Hepatocyte (in vitro differentiated cells): ENCODE data around the gene TAS1R2. TPM values are rescaled to one million over a fixed set of nuclear protein-coding genes. Genes with fewer than 3 reads are reported as not detected.

Experiments
- DNase-seq: peaks from one replicate; pipeline ENCODE4 v3.0.0-alpha.2; 2016; ENCODE audit warnings: low spot score
- H2AFZ ChIP-seq: fragments of 200-600 bp; sonication (generic); 2 replicates; pipeline ENCODE4 v1.6.0; 2016; ENCODE audit warnings: antibody characterized with exemption, mild to moderate bottlenecking
- H3K27ac ChIP-seq: fragments of 200-600 bp; sonication (generic); 2 replicates; pipeline ENCODE4 v1.5.1; 2016; ENCODE audit warnings: mild to moderate bottlenecking
- H3K27me3 ChIP-seq: fragments of 200-600 bp; sonication (generic); 2 replicates; pipeline ENCODE4 v1.6.1; 2016
- H3K36me3 ChIP-seq: fragments of 200-600 bp; sonication (generic); replicated peaks from 2 replicates; pipeline ENCODE4 v1.5.1; 2016; ENCODE audit warnings: low read depth; ENCODE audit not compliant: insufficient read depth
- H3K4me1 ChIP-seq: fragments of 200-600 bp; sonication (generic); 2 replicates; pipeline ENCODE4 v1.5.1; 2016; ENCODE audit warnings: mild to moderate bottlenecking, moderate library complexity; ENCODE audit not compliant: insufficient read depth
- H3K4me2 ChIP-seq: fragments of 200-600 bp; sonication (generic); 2 replicates; pipeline ENCODE4 v1.6.0; 2016
- H3K4me3 ChIP-seq: fragments of 200-600 bp; sonication (generic); 2 replicates; pipeline ENCODE4 v1.5.1; 2016; ENCODE audit warnings: mild to moderate bottlenecking
- H3K79me2 ChIP-seq: fragments of 200-600 bp; sonication (generic); 2 replicates; pipeline ENCODE4 v1.6.0; 2017; ENCODE audit warnings: mild to moderate bottlenecking
- H3K9me2 ChIP-seq: fragments of 200-600 bp; sonication (generic); replicated peaks from 2 replicates; pipeline ENCODE4 v1.6.0; 2017; ENCODE audit warnings: mild to moderate bottlenecking; ENCODE audit not compliant: insufficient read depth
- H3K9me3 ChIP-seq: fragments of 200-600 bp; sonication (generic); 2 replicates; pipeline ENCODE4 v1.5.1; 2016; ENCODE audit warnings: low read depth, mild to moderate bottlenecking
- H4K20me1 ChIP-seq: fragments of 200-600 bp; sonication (generic); 2 replicates; pipeline ENCODE4 v1.6.0; 2016; ENCODE audit warnings: mild to moderate bottlenecking; ENCODE audit not compliant: insufficient read depth, poor library complexity, severe bottlenecking
- EZH2 ChIP-seq: fragments of 200-600 bp; sonication (generic); IDR thresholded peaks from 2 replicates; pipeline ENCODE4 v1.6.1; 2016; ENCODE audit warnings: antibody characterized with exemption, mild to moderate bottlenecking, borderline replicate concordance
- EZH2phosphoT487 ChIP-seq: fragments of 200-600 bp; sonication (generic); IDR thresholded peaks from one replicate; pipeline ENCODE4 v1.6.1; 2018; ENCODE audit warnings: antibody characterized with exemption, mild to moderate bottlenecking, low read depth, moderate library complexity; ENCODE audit not compliant: unreplicated experiment, severe bottlenecking
- WGBS: methylation state at CpG from one replicate; pipeline ENCODE4 v1.1.6; 2016; ENCODE audit warnings: low lambda C conversion rate; ENCODE audit errors: missing lambda C conversion rate; 5-methylcytosine and 5-hydroxymethylcytosine counted together
- polyA plus RNA-seq: library from polyadenylated mRNA; unstranded; fragments of >200 nt; fragmentation: Nextera tagmentation; extraction: Ambion mirVana; gene quantifications from 2 replicates; pipeline ENCODE4 v1.2.1, GENCODE V29; 2016
- total RNA-seq: library from RNA; depleted of rRNA; stranded (reverse); fragments of >200 nt; gene quantifications from 2 replicates; pipeline ENCODE4 v1.2.3, GENCODE V29; 2014
- TF ChIP-seq, protein P1 (sequence below): fragments of 200-600 bp; sonication (generic); IDR thresholded peaks from 2 replicates; pipeline ENCODE4 v1.5.1; 2016; ENCODE audit warnings: antibody characterized with exemption, mild to moderate bottlenecking; ENCODE audit not compliant: poor library complexity

TAS1R2 gene
- total and polyA plus RNA-seq, 2 experiments from 2014 or later = not detected

DNA sequence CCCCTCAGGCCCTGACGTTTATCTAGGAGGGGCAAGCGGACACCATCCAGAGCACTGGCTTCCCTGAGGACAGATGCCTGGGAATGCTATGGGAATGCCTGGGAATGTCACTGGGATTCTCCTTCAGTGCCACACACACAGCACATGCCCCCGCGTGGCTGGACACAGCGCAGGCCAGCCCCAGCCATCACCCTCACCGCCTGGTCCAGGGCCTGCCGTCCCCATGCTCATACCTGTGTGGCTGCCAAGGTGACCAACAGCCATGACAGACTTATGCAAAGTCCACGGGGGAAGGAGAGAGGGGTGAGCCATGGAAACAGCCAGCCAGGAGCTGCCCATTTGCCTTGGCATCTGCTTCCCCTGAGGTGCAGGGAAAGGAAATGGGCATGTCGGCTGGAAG, 5.7 kb upstream of the TAS1R2 start:
- 87% methylated on average over 8 of the region's 9 CpGs for WGBS
- no peak for TF ChIP-seq EZH2phosphoT487
- TF ChIP-seq, protein P1, sequence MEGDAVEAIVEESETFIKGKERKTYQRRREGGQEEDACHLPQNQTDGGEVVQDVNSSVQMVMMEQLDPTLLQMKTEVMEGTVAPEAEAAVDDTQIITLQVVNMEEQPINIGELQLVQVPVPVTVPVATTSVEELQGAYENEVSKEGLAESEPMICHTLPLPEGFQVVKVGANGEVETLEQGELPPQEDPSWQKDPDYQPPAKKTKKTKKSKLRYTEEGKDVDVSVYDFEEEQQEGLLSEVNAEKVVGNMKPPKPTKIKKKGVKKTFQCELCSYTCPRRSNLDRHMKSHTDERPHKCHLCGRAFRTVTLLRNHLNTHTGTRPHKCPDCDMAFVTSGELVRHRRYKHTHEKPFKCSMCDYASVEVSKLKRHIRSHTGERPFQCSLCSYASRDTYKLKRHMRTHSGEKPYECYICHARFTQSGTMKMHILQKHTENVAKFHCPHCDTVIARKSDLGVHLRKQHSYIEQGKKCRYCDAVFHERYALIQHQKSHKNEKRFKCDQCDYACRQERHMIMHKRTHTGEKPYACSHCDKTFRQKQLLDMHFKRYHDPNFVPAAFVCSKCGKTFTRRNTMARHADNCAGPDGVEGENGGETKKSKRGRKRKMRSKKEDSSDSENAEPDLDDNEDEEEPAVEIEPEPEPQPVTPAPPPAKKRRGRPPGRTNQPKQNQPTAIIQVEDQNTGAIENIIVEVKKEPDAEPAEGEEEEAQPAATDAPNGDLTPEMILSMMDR = no peak
- TF ChIP-seq EZH2 = no peak
- Histone ChIP-seq H3K4me1 (no peaks in the 10 kb centered on the region), H3K4me3 (no peak overlapping the region), H4K20me1 (no peaks in the 10 kb centered on the region), H3K9me2 (no peaks in the 10 kb centered on the region), H3K79me2 (no peaks in the 10 kb centered on the region), H3K27ac (no peak overlapping the region), H3K9me3 (no peaks in the 10 kb centered on the region), H2AFZ (no peak overlapping the region), H3K4me2 (no peak overlapping the region), H3K36me3 (no peaks in the 10 kb centered on the region), H3K27me3 (no peaks in the 10 kb centered on the region)
- no peak for DNase-seq

DNA sequence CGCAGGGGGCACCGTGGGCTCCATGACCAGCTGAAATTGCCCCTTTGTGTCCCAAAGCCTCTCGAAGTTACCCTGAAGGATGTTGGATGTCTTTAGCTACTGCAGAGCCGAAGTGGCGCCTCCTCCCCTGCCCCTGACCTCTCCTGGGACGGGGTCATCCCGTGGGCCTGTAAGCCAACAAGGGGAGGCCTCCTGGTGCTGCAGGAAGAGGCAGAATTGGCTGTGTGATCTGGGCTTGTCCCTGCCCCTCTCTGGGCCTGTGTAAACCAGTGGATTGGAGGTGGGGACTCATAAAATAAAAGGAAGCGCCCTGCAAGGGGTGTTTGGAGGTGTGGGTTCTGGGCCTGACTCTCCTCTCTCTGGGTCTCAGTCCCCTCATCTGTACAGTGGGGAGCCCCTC, 2.1 kb upstream of the TAS1R2 start:
- Histone ChIP-seq H3K4me1 (no peaks in the 10 kb centered on the region), H3K9me3 (no peaks in the 10 kb centered on the region), H3K27ac (no peak overlapping the region), H3K27me3 (no peaks in the 10 kb centered on the region), H3K4me3 (no peak overlapping the region), H3K36me3 (no peaks in the 10 kb centered on the region), H2AFZ (no peak overlapping the region), H3K79me2 (no peaks in the 10 kb centered on the region), H4K20me1 (no peaks in the 10 kb centered on the region), H3K4me2 (no peak overlapping the region), H3K9me2 (no peaks in the 10 kb centered on the region)
- WGBS = 70% methylated on average over 8 of the region's 8 CpGs
- DNase-seq = no peak
- no peak for TF ChIP-seq EZH2
- TF ChIP-seq EZH2phosphoT487 = no peak
- TF ChIP-seq, protein P1 = no peak

DNA sequence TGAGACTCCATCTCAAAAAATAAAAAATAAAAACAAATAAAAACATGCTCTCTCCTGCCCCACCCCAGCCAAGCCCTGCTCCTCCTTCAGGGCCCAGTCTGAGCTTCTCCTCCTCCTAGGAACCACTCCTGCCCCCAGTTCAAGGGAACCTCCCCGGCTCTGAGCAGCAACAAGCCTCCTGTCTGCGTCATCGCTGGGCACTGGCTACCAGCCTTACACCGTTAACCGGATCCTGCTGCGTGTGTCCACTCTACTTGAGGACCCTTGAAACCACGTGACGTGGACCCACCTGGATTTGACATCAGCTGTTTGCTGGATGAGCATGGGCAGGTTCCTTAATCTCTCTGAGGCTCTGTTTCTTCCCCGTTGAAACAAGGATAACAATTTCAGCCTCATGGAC, 1.6 kb upstream of the TAS1R2 start:
- H2AFZ ChIP-seq = no peak overlapping the region
- H3K9me2 ChIP-seq = no peaks in the 10 kb centered on the region
- no peaks in the 10 kb centered on the region for H3K4me1 ChIP-seq
- H3K9me3 ChIP-seq = no peaks in the 10 kb centered on the region
- DNase-seq = no peak
- H3K27me3 ChIP-seq = no peaks in the 10 kb centered on the region
- TF ChIP-seq EZH2 (no peak), EZH2phosphoT487 (no peak)
- TF ChIP-seq, protein P1 = no peak
- H3K36me3 ChIP-seq = no peaks in the 10 kb centered on the region
- H3K79me2 ChIP-seq = no peaks in the 10 kb centered on the region
- H3K27ac ChIP-seq = no peak overlapping the region
- no peak overlapping the region for H3K4me2 ChIP-seq
- H4K20me1 ChIP-seq = no peaks in the 10 kb centered on the region
- H3K4me3 ChIP-seq = no peak overlapping the region
- WGBS = 74% methylated on average over 9 of the region's 9 CpGs

DNA sequence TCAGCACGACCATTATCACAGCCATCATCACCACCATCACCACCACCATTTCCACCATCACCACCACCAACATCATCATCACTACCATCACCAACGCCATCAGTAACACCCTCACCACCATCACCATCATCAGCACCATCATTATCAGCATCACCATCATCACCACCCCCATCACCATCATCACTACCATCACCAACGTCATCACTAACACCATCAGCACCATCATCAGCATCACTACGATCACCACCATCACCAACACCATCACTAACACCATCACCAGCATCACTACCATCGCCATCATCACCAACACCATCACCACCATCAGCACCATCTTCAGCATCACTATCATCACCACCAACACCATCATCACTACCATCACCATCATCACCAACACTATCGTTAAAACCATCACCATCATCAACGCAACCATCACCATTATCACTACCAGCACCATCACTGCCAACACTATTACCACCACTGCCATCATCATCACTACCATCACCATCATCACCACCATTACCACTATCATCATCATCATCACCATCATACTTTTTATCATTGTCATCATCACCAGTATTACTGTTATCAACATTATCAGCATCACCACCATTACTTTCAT, 1.3 kb downstream of the TAS1R2 start:
- Histone ChIP-seq H4K20me1 (no peaks in the 10 kb centered on the region), H3K27ac (no peak overlapping the region), H3K4me1 (no peaks in the 10 kb centered on the region), H3K27me3 (peaks cover 6% of the 10 kb centered on the region), H3K9me3 (no peaks in the 10 kb centered on the region), H3K4me3 (no peak overlapping the region), H3K79me2 (no peaks in the 10 kb centered on the region), H3K4me2 (no peak overlapping the region), H3K36me3 (no peaks in the 10 kb centered on the region), H3K9me2 (no peaks in the 10 kb centered on the region), H2AFZ (no peak overlapping the region)
- DNase-seq = no peak
- WGBS = 95% methylated on average over 7 of the region's 7 CpGs
- no peak for TF ChIP-seq EZH2
- TF ChIP-seq, protein P1 = no peak
- TF ChIP-seq EZH2phosphoT487 = no peak
